Right lobe of liver (tissue), 4 donors: ENCODE results near the gene NETO1.

ENCODE experiments used
- CTCF ChIP-seq, 4 donors: fragments of 200-600 bp in 3 of 4; fragments of 450-650 bp in 1 of 4; IDR thresholded peaks; one replicate each; pipeline versions ENCODE4 v1.5.1 to v1.8.0; 2016 to 2022; ENCODE audit warnings: antibody characterized with exemption in 4 of 4, mild to moderate bottlenecking in 2 of 4
- POLR2A ChIP-seq: fragments of 450-650 bp; IDR thresholded peaks from one replicate; pipeline ENCODE4 v1.6.1; 2017; ENCODE audit warnings: antibody characterized with exemption, mild to moderate bottlenecking
- donor health status: DM: no; HTN: no; CAD: no.
- donor health status: DM: no; HTN: no; CAD: no.
- donor health status: DM: no; HTN: yes; CAD: no.

- TF ChIP-seq POLR2A = no peak
- no peak for TF ChIP-seq CTCF (IDR thresholded peaks at IDR 0.05)
Observed at GRCh38 chr18:72866442-72866900, 1.3 kb downstream of the NETO1 start.
